Astrocyte of the spinal cord (primary cell): Measurements from ENCODE around the gene CEP85L.

Experiments used
- DNase-seq: peaks from one replicate; pipeline ENCODE4 v3.0.0; 2011; ENCODE audit warnings: low read depth, low spot score
- H3K4me3 ChIP-seq: 2 replicates; pipeline ENCODE4 v1.5.1; 2011; ENCODE audit warnings: low read depth, mild to moderate bottlenecking, low read length, moderate library complexity
- in situ Hi-C: cut with HindIII; loops from 2 replicates; pipeline ENCODE4 v1.10.0; 2017; ENCODE audit warnings: low sequenced_read_pairs
- TF ChIP-seq, protein P1 (sequence below): IDR thresholded peaks from 2 replicates; pipeline ENCODE4 v1.5.1; 2012; ENCODE audit warnings: low read depth, mild to moderate bottlenecking, low read length, inconsistent platforms

Gene CEP85L

DNA sequence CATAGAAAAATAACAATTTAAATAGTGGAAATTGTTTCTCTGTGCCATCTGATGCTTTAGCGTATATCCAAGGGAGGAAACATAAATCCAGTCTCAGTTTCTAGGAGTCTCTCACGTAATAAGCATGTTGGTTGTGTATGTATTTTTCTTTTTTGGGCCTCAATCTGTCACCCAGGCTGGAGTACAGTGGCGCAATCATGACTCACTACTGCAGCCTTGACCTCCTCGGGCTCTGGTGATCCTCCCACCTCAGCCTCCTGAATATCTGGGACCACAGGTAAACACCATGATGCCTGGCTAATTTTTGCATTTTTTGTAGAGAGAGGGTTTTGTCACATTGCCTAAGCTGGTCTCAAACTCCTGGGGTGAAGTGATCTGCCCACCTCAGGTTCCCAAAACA, 181.9 kb downstream of the CEP85L start:
- in situ Hi-C loops = no loop called here
- no peak for DNase-seq
- no peak overlapping the region for H3K4me3 ChIP-seq
- TF ChIP-seq, protein P1, sequence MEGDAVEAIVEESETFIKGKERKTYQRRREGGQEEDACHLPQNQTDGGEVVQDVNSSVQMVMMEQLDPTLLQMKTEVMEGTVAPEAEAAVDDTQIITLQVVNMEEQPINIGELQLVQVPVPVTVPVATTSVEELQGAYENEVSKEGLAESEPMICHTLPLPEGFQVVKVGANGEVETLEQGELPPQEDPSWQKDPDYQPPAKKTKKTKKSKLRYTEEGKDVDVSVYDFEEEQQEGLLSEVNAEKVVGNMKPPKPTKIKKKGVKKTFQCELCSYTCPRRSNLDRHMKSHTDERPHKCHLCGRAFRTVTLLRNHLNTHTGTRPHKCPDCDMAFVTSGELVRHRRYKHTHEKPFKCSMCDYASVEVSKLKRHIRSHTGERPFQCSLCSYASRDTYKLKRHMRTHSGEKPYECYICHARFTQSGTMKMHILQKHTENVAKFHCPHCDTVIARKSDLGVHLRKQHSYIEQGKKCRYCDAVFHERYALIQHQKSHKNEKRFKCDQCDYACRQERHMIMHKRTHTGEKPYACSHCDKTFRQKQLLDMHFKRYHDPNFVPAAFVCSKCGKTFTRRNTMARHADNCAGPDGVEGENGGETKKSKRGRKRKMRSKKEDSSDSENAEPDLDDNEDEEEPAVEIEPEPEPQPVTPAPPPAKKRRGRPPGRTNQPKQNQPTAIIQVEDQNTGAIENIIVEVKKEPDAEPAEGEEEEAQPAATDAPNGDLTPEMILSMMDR = no peak

- in situ Hi-C loops = no loop called here
- DNase-seq = peak; percentile 27
- no peak overlapping the region for H3K4me3 ChIP-seq
- TF ChIP-seq, protein P1 = no peak
These were observed 182.5 kb downstream of the CEP85L start for GRCh38 chr6:118468682-118469465.

GRCh38 chr6:118467181-118467580, 184.2 kb downstream of the CEP85L start:
- no peak for DNase-seq
- TF ChIP-seq, protein P1 = no peak
- in situ Hi-C loops = no loop called here
- H3K4me3 ChIP-seq = no peak overlapping the region

GRCh38 chr6:118464620-118465019, 186.8 kb downstream of the CEP85L start:
- TF ChIP-seq, protein P1 = no peak
- in situ Hi-C loops = no loop called here
- H3K4me3 ChIP-seq = no peak overlapping the region
- no peak for DNase-seq

DNA sequence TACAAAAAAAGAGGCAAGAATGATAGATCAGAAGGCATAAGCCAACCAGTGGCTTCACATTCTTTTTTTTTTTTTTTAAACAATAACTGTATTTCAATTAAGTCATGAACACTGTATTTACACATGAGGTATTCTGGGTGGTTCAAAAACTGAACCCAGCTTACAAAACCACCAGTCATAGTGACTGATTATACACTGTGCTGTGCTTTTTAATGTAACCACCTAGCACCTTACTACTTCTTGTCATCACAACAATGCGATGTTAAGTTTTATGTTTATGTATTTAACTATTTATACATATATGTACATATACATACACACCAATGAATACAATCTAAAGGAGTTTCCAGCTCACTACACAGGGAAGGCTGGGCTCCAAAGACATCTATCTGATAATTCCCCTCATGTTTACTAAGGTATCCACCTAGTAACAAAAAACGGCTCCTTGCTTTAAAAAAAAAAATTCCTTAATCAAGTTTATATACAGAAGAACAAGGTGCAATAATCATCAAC, 190.4 kb downstream of the CEP85L start:
- DNase-seq = no peak
- in situ Hi-C loops = no loop called here
- TF ChIP-seq, protein P1 = no peak
- H3K4me3 ChIP-seq = no peak overlapping the region

- no peak overlapping the region for H3K4me3 ChIP-seq
- in situ Hi-C loops = no loop called here
- no peak for DNase-seq
- TF ChIP-seq, protein P1 = no peak
These were observed 194.4 kb downstream of the CEP85L start for GRCh38 chr6:118456982-118457381.
